Dendritic cell treated with granulocyte-macrophage colony-stimulating factor and Interleukin-4, amounts not matched to agents 40 ng/mL and 50 ng/mL, for 4 days (primary cell): ENCODE results near the gene DCST1.

Experiments used
- H3K27ac Mint-ChIP-seq: one replicate; pipeline ENCODE4 v1.8.0; 2022; ENCODE audit warnings: mild to moderate bottlenecking, mixed read lengths
- H3K27me3 Mint-ChIP-seq: one replicate; pipeline ENCODE4 v1.8.0; 2022; ENCODE audit warnings: mild to moderate bottlenecking, mixed read lengths
- H3K36me3 Mint-ChIP-seq: one replicate; pipeline ENCODE4 v1.8.0; 2022; ENCODE audit warnings: low read depth, mixed read lengths
- H3K4me1 Mint-ChIP-seq: one replicate; pipeline ENCODE4 v1.8.0; 2022; ENCODE audit warnings: low read depth, mixed read lengths
- H3K4me3 Mint-ChIP-seq: one replicate; pipeline ENCODE4 v1.8.0; 2022; ENCODE audit warnings: mild to moderate bottlenecking, moderate library complexity, mixed read lengths
- H3K9me3 Mint-ChIP-seq: one replicate; pipeline ENCODE4 v1.8.0; 2022; ENCODE audit warnings: mixed read lengths
- intact Hi-C: fragments of 100-400 bp; cut with micrococcal nuclease; formaldehyde crosslinking; loops from one replicate; pipeline ENCODE4 v1.15.0; 2022

The DCST1 gene

GRCh38 chr1:155068599-155068998 is 35.0 kb downstream of the DCST1 start:
- Mint-ChIP-seq H3K4me1 (peaks cover 61% of the 10 kb centered on the region), H3K27ac (no peak overlapping the region), H3K36me3 (peaks cover 42% of the 10 kb centered on the region), H3K27me3 (peaks cover 25% of the 10 kb centered on the region), H3K9me3 (no peaks in the 10 kb centered on the region), H3K4me3 (no peak overlapping the region)
- intact Hi-C loops: no loop called here

GRCh38 chr1:155069551-155070157 is 36.0 kb downstream of the DCST1 start:
- no peak overlapping the region for H3K4me3 Mint-ChIP-seq
- H3K9me3 Mint-ChIP-seq: no peaks in the 10 kb centered on the region
- intact Hi-C loops: loop anchor here (2.0 kb wide), 1 partner anchor 15 kb away; no protein-coding TSS in a partner anchor
- H3K27me3 Mint-ChIP-seq: peaks cover 23% of the 10 kb centered on the region
- H3K27ac Mint-ChIP-seq: no peak overlapping the region
- H3K36me3 Mint-ChIP-seq: peaks cover 40% of the 10 kb centered on the region
- peaks cover 54% of the 10 kb centered on the region for H3K4me1 Mint-ChIP-seq

DNA sequence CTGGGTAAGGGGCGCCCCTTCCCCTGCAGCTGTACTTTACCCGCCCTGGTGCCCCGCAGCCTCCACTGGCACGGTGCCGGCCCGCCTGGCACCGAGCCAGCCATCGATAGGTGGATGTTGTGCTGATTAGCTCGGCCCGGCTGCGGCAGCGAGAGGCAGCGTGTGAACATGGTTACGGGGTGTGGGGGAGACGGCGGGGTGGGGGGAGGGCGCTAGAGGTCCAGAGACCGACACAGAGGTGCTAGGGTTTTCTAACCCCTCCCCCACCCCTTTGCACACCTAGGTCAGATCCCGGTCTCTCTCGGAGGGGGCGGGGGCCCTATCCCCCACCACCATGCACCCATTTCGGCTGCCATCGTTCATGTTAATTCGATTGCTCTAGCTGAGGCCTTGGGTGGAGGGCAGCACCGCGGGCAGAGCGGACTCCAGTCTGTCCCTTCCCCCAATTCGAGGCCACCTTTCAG is 36.6 kb downstream of the DCST1 start:
- intact Hi-C loops: loop anchor here (2.0 kb wide), 1 partner anchor 15 kb away; no protein-coding TSS in a partner anchor
- peaks cover 48% of the 10 kb centered on the region for H3K4me1 Mint-ChIP-seq

GRCh38 chr1:155070721-155071569 is 37.3 kb downstream of the DCST1 start:
- intact Hi-C loops: loop anchor here (2.0 kb wide), 1 partner anchor 14 kb away; no protein-coding TSS in a partner anchor
- Mint-ChIP-seq H3K9me3 (no peaks in the 10 kb centered on the region), H3K4me3 (peak overlapping the region; percentile 49), H3K4me1 (peaks cover 46% of the 10 kb centered on the region), H3K36me3 (peaks cover 38% of the 10 kb centered on the region), H3K27me3 (peaks cover 32% of the 10 kb centered on the region), H3K27ac (peak overlapping the region; percentile 87)

More for the DNA sequence above, 36.6 kb downstream of the DCST1 start:
- Mint-ChIP-seq H3K4me3 (peak overlapping the region; percentile 49), H3K9me3 (no peaks in the 10 kb centered on the region), H3K27ac (peak overlapping the region; percentile 87), H3K27me3 (peaks cover 24% of the 10 kb centered on the region), H3K36me3 (peaks cover 40% of the 10 kb centered on the region)

DNA sequence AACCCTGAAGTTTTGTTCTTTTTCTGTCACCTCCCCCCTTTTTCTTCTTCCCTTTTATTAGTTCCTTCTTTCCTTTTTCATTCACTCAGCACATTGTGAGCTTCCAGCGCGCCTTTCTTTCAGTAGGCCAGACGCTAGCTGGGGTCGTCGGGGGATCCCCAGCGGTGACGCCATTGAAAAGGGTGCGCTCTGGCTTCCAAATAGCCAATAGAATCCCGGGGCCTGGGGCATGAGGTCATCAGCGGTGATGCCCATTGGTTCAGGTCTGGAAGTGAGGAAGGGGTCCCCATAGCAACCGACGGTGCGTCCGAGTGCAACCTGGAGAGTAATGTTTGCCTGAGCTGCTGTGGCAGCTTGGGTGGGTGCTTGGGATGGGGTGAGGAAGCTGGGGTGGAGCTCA is 38.1 kb downstream of the DCST1 start:
- Mint-ChIP-seq H3K9me3 (no peaks in the 10 kb centered on the region), H3K4me3 (peak overlapping the region; percentile 49), H3K27ac (peak overlapping the region; percentile 87), H3K4me1 (peaks cover 38% of the 10 kb centered on the region), H3K27me3 (peaks cover 33% of the 10 kb centered on the region), H3K36me3 (peaks cover 30% of the 10 kb centered on the region)
- intact Hi-C loops: loop anchor here (2.0 kb wide), 1 partner anchor 13 kb away; no protein-coding TSS in a partner anchor

DNA sequence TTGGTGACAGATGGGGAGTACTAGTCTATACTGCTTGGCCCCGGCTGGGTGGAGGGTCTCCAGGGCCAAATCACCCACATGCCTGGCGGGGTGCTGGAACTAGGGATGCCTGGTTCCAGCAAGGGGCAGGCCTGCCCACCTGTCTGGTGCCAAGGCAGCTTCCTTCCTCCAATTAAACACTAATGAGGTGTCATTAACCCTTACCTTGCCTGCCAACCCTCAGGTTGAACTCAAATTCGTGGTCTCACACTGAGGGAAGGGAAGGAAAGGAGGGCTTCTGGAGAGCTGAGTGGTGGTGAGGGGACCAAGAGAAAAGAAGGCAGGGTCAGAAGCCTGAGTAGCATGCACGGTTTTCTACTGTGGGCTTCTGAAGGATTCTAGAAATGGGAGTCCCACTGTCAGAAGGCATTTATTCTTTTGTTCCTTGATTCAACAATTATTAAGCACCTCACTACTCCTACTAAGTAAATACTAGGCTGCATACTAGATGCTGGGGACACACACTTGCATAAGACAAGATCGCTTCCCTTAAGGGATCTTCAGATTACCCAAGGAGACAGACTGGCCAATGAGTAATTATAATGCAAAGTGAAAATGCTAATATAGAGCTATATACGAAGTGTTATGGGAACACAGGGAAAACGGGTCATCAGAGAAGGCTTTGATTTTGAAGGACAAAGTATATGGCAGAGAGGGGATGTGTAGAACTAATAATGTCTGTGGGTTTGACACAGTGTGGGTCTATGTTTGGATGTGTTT is 39.1 kb downstream of the DCST1 start:
- Mint-ChIP-seq H3K36me3 (peaks cover 20% of the 10 kb centered on the region), H3K4me1 (peaks cover 37% of the 10 kb centered on the region), H3K4me3 (no peak overlapping the region), H3K27ac (peak overlapping the region; percentile 4), H3K9me3 (no peaks in the 10 kb centered on the region), H3K27me3 (peaks cover 38% of the 10 kb centered on the region)
- intact Hi-C loops: no loop called here

GRCh38 chr1:155073377-155074242 is 40.0 kb downstream of the DCST1 start:
- Mint-ChIP-seq H3K27me3 (peaks cover 43% of the 10 kb centered on the region), H3K4me3 (no peak overlapping the region), H3K9me3 (no peaks in the 10 kb centered on the region), H3K27ac (peak overlapping the region; percentile 4), H3K4me1 (peaks cover 37% of the 10 kb centered on the region), H3K36me3 (peaks cover 11% of the 10 kb centered on the region)
- intact Hi-C loops: no loop called here

DNA sequence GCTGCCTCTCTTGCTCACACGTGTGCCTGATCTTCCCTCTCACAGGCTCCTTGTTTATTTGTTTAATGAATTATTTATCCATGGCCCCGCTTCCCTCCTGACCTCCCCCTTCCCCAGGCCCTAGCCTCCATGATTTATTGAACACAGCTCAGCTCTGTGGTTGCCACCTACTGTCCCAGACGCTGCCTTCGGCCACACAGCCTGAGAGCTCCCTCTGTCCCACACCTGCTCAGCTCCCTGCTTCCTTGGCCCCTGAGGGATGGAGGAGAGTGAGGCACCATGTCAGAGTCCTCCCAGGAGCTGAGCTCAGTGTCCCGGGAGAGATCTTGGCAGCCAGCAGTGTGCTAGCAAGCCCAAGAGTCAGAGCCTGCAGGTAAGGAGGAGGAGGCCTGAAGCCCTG is 41.9 kb downstream of the DCST1 start:
- Mint-ChIP-seq H3K4me1 (peaks cover 41% of the 10 kb centered on the region), H3K27ac (no peak overlapping the region)
- intact Hi-C loops: no loop called here

DNA sequence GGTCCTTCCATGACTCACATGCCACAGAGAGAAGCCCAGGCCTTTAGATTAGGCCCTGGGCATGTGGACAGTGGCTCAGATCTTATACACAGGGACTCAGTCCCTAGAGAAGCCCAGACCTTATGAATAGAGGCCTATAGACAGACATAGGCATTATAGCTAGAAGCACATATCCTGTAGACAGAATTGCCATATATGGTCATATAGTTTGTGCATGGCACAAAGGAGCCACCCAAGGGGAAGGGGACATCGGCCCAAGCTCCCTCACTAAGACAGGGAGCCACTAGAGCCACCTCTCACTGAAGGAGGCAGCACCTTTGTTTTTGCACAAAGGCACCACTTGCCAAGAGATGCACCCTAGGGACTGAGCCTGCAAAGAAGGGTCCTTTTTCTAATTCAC is 42.7 kb downstream of the DCST1 start:
- intact Hi-C loops: no loop called here

More for the DNA sequence above, 41.9 kb downstream of the DCST1 start:
- peaks cover 60% of the 10 kb centered on the region for H3K27me3 Mint-ChIP-seq
- no peaks in the 10 kb centered on the region for H3K36me3 Mint-ChIP-seq
- no peaks in the 10 kb centered on the region for H3K9me3 Mint-ChIP-seq
- H3K4me3 Mint-ChIP-seq: no peak overlapping the region

DNA sequence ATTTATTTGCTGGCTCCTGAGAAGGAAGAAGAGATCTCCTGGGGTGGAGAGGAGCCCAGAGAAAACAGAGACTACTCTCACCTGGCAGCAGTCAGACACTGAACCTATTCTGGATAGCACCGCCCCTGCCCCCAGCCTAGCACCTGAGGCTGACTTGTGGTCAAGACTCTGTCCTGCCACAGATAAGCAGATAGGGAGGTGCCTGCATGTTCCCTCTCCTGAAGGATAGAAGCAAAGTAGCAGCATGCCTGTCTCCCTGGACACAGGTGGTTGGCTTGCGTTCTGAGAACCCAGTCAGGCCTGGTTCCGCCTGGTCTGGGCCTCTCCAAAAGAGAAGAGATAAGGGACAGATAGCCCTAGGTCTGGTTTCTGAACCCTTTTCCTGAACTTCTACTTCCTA is 43.7 kb downstream of the DCST1 start:
- intact Hi-C loops: no loop called here
- Mint-ChIP-seq H3K4me3 (no peak overlapping the region), H3K9me3 (no peaks in the 10 kb centered on the region)

More for the DNA sequence above, 42.7 kb downstream of the DCST1 start:
- no peaks in the 10 kb centered on the region for H3K36me3 Mint-ChIP-seq
- no peak overlapping the region for H3K4me3 Mint-ChIP-seq
- H3K4me1 Mint-ChIP-seq: peaks cover 35% of the 10 kb centered on the region
- H3K27me3 Mint-ChIP-seq: peaks cover 68% of the 10 kb centered on the region
- no peaks in the 10 kb centered on the region for H3K9me3 Mint-ChIP-seq
- H3K27ac Mint-ChIP-seq: no peak overlapping the region

DNA sequence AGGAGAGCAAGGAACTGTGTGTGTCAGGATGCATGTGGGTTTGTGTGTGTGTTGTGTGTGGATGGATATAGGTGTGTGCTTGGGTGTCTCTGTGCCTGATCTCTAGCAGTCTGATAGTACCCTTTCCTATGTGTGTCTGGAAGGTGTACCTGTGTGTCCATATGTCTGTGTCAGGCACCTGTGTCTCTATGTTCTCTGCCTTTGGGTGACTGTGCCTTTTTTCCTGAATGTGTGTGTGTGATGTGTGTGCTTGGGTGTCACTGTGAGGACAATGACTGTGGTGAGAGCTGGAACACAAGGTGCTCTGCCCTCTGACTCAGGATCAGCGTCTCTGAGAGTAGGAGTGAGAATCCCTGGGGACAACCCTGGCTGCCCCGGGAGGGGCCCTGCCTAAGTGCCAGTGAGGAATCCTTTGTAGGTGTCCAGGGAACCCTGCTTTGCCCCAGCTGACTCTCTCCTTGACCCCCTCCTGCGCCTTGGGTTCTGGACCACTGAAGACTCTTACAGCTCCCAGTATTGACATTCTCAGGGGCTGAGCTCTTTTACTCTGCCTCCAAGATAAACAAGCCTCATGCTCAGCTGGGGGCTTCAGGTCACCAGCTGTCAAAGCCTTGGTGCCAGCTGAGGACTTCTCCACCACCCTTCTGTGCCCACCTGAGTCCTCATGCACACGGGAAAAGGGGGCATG is 44.3 kb downstream of the DCST1 start:
- intact Hi-C loops: no loop called here
- no peak overlapping the region for H3K27ac Mint-ChIP-seq
- peaks cover 75% of the 10 kb centered on the region for H3K27me3 Mint-ChIP-seq
- H3K4me1 Mint-ChIP-seq: peaks cover 38% of the 10 kb centered on the region
- H3K4me3 Mint-ChIP-seq: no peak overlapping the region
- no peaks in the 10 kb centered on the region for H3K36me3 Mint-ChIP-seq
- H3K9me3 Mint-ChIP-seq: no peaks in the 10 kb centered on the region

More for the DNA sequence above, 43.7 kb downstream of the DCST1 start:
- Mint-ChIP-seq H3K27ac (no peak overlapping the region), H3K27me3 (peaks cover 74% of the 10 kb centered on the region), H3K4me1 (peaks cover 35% of the 10 kb centered on the region), H3K36me3 (no peaks in the 10 kb centered on the region)

- no peaks in the 10 kb centered on the region for H3K9me3 Mint-ChIP-seq
- peaks cover 77% of the 10 kb centered on the region for H3K27me3 Mint-ChIP-seq
- H3K4me3 Mint-ChIP-seq: peak within 1 kb of the TSS; percentile 65
- intact Hi-C loops: no loop called here
- H3K36me3 Mint-ChIP-seq: no peaks in the 10 kb centered on the region
- peaks cover 41% of the 10 kb centered on the region for H3K4me1 Mint-ChIP-seq
- H3K27ac Mint-ChIP-seq: no peak within 1 kb of the TSS
These were observed 45.0 kb downstream of the DCST1 start, which contains the start of gene EFNA3 for GRCh38 chr1:155078469-155079209. TSS of gene EFNA3 (plus strand) at chr1:155078837. CDS start at chr1:155078942, 105 bp downstream.
